ENCODE data around the gene RNU6-9.
A peak's percentile ranks its signal among the peaks of the same experiment; 100 is the strongest.

Gene RNU6-9

DNA sequence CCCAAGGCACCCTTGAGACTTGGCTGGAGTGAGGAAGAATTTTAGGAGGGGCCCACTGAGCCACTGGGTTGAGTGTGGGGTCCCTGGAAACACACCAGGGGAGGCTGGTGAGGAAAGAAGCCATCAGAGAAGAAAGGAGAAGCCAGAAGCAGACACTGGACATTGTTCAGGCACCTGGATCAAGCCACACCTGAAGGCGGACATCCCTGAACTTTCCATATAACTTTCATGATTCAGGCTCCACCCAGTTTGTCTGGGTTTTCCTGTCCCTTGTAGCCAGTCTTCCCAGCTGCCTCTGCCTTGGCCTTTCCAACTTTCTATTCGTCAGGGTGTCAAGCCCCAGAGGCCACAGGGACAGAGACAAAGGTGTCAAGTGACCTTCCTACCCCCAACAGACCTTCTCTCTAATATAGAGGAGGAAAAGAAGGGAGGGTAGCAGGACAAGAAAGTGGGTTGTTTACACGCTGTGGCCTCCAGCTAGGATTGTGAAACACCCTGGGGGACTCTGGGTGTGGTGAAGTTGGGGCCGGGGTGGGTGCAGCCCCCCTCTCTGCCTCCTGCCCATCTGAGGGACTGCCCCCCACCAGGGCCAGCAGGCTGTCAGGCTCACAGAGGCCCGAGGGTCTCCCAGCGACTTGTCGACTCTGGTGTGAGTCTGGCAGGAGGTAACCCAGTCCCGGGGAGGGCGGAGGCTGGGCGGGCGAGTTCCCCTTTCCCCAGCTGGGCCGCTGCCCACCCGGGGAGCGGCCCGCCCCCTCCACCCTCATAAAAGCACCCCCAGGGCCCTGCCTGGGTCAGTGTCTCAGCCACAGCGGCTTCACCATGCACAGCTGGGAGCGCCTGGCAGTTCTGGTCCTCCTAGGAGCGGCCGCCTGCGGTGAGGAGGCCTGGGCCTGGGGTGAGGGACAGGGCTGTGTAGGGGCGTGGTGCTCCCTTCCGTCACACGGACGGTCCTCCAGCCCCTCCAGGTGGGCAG lies 34.1 kb upstream of the RNU6-9 start, which contains the start of gene CFD:
Gene CFD, plus strand, starts transcription at position 797 of the 976 bp plus-strand sequence. Its CDS starts 26 bp downstream, at position 823.
- DNase-seq = no peak
- Histone ChIP-seq H4K20me1 (ENCODE audit: insufficient read depth, low read length) (peaks cover 2% of the 10 kb centered on the region; the same call in 1 of the 2 replicates), H3K4me3 (ENCODE audit: low read depth in 1 of 2, low read length in 2 of 2) (no peak within 1 kb of the TSS), H3K4me2 (ENCODE audit: insufficient read depth, low read length) (no peak within 1 kb of the TSS), H3K79me2 (ENCODE audit: insufficient read depth, low read length) (no peaks in the 10 kb centered on the region), H3K36me3 (ENCODE audit: insufficient read depth, low read length) (no peaks in the 10 kb centered on the region), H3K9me3 (ENCODE audit: insufficient read depth, low read length, severe bottlenecking) (no peaks in the 10 kb centered on the region), H3K9ac (ENCODE audit: low read depth, low read length) (no peak within 1 kb of the TSS), H2AFZ (ENCODE audit: low read depth, low read length) (no peak within 1 kb of the TSS), H3K4me1 (ENCODE audit: insufficient read depth, low read length) (peaks cover 3% of the 10 kb centered on the region), H3K27me3 (ENCODE audit: insufficient read depth, low read length, poor library complexity) (no peaks in the 10 kb centered on the region), H3K27ac (ENCODE audit: low read length) (no peak within 1 kb of the TSS)
- TF ChIP-seq EZH2 (IDR thresholded peaks at IDR 0.05; ENCODE audit: borderline replicate concordance, low read depth, low read length, severe bottlenecking) = no peak
- TF ChIP-seq, protein P1, sequence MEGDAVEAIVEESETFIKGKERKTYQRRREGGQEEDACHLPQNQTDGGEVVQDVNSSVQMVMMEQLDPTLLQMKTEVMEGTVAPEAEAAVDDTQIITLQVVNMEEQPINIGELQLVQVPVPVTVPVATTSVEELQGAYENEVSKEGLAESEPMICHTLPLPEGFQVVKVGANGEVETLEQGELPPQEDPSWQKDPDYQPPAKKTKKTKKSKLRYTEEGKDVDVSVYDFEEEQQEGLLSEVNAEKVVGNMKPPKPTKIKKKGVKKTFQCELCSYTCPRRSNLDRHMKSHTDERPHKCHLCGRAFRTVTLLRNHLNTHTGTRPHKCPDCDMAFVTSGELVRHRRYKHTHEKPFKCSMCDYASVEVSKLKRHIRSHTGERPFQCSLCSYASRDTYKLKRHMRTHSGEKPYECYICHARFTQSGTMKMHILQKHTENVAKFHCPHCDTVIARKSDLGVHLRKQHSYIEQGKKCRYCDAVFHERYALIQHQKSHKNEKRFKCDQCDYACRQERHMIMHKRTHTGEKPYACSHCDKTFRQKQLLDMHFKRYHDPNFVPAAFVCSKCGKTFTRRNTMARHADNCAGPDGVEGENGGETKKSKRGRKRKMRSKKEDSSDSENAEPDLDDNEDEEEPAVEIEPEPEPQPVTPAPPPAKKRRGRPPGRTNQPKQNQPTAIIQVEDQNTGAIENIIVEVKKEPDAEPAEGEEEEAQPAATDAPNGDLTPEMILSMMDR (IDR thresholded peaks at IDR 0.05; ENCODE audit: borderline replicate concordance, extremely low read depth, low read length, poor library complexity, severe bottlenecking) = no peak
- ATAC-seq (ENCODE audit: insufficient read depth, low read depth) = no peak

DNA sequence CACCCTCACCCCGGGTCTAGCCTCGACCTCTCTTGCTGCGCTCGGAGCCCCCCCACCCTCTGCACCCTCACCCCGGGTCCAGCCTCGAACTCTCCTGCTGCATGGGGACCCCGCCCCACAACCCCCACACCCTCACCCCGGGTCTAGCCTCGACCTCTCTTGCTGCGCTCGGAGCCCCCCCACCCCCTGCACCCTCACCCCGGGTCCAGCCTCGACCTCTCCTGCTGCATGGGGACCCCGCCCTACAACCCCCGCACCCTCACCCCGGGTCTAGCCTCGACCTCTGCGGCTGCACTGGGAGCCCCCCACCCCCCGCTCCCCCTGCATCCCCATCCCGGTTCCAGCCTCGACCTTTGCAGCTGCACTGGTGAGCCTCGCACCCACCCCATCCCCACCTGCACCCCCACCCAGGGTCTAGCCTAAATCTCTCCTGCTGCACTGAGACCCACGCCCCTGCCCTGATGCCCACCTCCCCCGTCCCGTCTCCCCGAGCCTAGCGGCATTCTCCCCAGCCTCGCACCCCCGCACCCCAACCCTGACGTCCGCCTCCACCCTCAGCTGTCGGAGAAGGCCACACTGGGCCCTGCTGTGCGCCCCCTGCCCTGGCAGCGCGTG lies 32.0 kb upstream of the RNU6-9 start:
- Histone ChIP-seq H3K27ac (ENCODE audit: low read length) (no peak overlapping the region), H3K79me2 (ENCODE audit: insufficient read depth, low read length) (no peaks in the 10 kb centered on the region), H4K20me1 (ENCODE audit: insufficient read depth, low read length) (peaks cover 3% of the 10 kb centered on the region; the same call in 1 of the 2 replicates), H3K4me1 (ENCODE audit: insufficient read depth, low read length) (peaks cover 3% of the 10 kb centered on the region), H2AFZ (ENCODE audit: low read depth, low read length) (no peak overlapping the region), H3K9me3 (ENCODE audit: insufficient read depth, low read length, severe bottlenecking) (no peaks in the 10 kb centered on the region), H3K4me3 (ENCODE audit: low read depth in 1 of 2, low read length in 2 of 2) (no peak overlapping the region), H3K36me3 (ENCODE audit: insufficient read depth, low read length) (no peaks in the 10 kb centered on the region), H3K27me3 (ENCODE audit: insufficient read depth, low read length, poor library complexity) (no peaks in the 10 kb centered on the region), H3K4me2 (ENCODE audit: insufficient read depth, low read length) (no peak overlapping the region), H3K9ac (ENCODE audit: low read depth, low read length) (no peak overlapping the region)
- DNase-seq (no peak), ATAC-seq (ENCODE audit: insufficient read depth, low read depth) (no peak)
- TF ChIP-seq, protein P1 (IDR thresholded peaks at IDR 0.05; ENCODE audit: borderline replicate concordance, extremely low read depth, low read length, poor library complexity, severe bottlenecking) = no peak
- TF ChIP-seq EZH2 (IDR thresholded peaks at IDR 0.05; ENCODE audit: borderline replicate concordance, low read depth, low read length, severe bottlenecking) = no peak

DNA sequence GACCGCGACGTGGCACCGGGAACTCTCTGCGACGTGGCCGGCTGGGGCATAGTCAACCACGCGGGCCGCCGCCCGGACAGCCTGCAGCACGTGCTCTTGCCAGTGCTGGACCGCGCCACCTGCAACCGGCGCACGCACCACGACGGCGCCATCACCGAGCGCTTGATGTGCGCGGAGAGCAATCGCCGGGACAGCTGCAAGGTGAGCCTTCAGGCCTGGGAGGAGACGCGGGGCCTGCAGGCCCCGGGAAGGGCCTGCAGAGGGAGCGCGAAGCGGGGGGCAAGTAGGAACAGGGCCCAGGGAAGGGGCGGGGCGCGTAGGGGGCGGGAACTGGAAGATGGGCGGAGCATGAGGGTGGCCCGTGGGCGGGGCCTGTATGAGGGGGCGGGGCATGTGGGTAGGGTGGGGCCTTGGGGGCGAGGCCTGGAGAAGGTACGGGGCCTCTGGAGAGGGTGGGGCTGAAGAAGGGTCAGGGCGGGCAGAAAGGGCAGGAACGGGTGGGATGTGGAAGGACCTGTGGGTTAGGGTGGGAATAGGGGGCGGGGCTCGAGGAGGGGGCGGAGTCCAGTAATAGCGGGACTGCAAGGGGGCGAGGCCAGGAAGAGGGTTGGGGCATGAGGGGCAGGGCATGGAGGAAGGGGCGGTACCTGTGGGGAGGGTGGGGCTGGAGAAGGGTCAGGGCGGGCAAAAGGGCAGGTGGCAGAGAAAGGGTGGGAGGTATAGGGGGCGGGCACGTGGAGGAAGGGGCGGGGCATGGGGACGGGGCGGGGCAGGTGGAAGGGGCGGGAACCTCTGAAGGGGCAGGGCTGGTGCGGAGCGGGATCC lies 31.3 kb upstream of the RNU6-9 start:
- peak; percentile 29; the same call in 2 of the 3 replicates for ATAC-seq (ENCODE audit: insufficient read depth, low read depth)
- H3K9ac ChIP-seq (ENCODE audit: low read depth, low read length) = no peak overlapping the region
- no peaks in the 10 kb centered on the region for H3K79me2 ChIP-seq (ENCODE audit: insufficient read depth, low read length)
- no peak overlapping the region for H3K4me2 ChIP-seq (ENCODE audit: insufficient read depth, low read length)
- no peak overlapping the region for H3K4me3 ChIP-seq (ENCODE audit: low read depth in 1 of 2, low read length in 2 of 2)
- no peak for TF ChIP-seq EZH2 (IDR thresholded peaks at IDR 0.05; ENCODE audit: borderline replicate concordance, low read depth, low read length, severe bottlenecking)
- TF ChIP-seq, protein P1 (IDR thresholded peaks at IDR 0.05; ENCODE audit: borderline replicate concordance, extremely low read depth, low read length, poor library complexity, severe bottlenecking) = no peak
- H3K27me3 ChIP-seq (ENCODE audit: insufficient read depth, low read length, poor library complexity) = no peaks in the 10 kb centered on the region
- H3K27ac ChIP-seq (ENCODE audit: low read length) = no peak overlapping the region
- no peaks in the 10 kb centered on the region for H3K9me3 ChIP-seq (ENCODE audit: insufficient read depth, low read length, severe bottlenecking)
- H3K36me3 ChIP-seq (ENCODE audit: insufficient read depth, low read length) = no peaks in the 10 kb centered on the region; the same call in 1 of the 2 replicates
- no peak overlapping the region for H2AFZ ChIP-seq (ENCODE audit: low read depth, low read length)
- peaks cover 3% of the 10 kb centered on the region for H3K4me1 ChIP-seq (ENCODE audit: insufficient read depth, low read length)
- DNase-seq = peak; percentile 60
- H4K20me1 ChIP-seq (ENCODE audit: insufficient read depth, low read length) = peaks cover 3% of the 10 kb centered on the region; the same call in 1 of the 2 replicates

Measured in DND-41 (cell line).